CD4-positive, alpha-beta T cell treated with Interleukin-15 for 4 hours (primary cell): Measurements from ENCODE around the gene CBL.

ENCODE experiments used
- DNase-seq: peaks from one replicate; pipeline ENCODE4 v3.0.0-alpha.2; 2020; ENCODE audit warnings: low spot score

The CBL gene

GRCh38 chr11:119267645-119268044, 61.5 kb downstream of the CBL start:
- no peak for DNase-seq

DNA sequence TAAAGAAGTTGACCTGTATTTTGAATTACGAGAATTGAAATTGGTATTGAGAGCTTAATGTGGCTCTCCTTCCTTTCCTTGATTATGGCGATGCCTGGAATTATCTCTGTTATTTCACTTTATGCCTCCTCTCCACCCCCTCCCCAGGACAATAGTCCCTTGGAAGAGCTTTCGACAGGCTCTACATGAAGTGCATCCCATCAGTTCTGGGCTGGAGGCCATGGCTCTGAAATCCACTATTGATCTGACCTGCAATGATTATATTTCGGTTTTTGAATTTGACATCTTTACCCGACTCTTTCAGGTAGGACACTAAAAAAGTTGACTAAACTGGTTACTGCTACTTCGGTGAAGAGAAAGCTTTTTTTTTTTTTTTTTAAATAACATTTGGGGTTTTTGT, 67.6 kb downstream of the CBL start:
- no peak for DNase-seq

- DNase-seq: no peak
Measured at GRCh38 chr11:119277660-119278059, 71.5 kb downstream of the CBL start.

DNA sequence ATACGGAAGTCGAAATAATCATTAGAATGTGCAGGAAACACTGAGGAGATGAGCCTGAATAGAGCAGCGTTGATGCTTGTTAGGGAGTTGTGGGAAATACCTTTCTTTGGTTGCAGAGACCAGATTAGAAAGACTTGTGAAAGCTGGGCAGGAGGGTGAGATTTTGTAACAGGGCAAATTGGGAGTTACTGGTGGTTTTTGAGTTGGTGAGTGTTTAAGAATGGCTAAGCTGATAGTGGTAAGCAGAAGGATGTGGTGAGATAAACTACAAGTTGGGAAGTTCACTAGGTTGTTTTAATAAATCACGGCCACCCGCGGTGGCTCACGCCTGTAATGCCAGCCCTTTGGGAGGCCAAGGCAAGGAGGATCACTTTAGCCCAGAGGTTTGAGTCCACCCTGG, 76.4 kb downstream of the CBL start:
- no peak for DNase-seq

DNA sequence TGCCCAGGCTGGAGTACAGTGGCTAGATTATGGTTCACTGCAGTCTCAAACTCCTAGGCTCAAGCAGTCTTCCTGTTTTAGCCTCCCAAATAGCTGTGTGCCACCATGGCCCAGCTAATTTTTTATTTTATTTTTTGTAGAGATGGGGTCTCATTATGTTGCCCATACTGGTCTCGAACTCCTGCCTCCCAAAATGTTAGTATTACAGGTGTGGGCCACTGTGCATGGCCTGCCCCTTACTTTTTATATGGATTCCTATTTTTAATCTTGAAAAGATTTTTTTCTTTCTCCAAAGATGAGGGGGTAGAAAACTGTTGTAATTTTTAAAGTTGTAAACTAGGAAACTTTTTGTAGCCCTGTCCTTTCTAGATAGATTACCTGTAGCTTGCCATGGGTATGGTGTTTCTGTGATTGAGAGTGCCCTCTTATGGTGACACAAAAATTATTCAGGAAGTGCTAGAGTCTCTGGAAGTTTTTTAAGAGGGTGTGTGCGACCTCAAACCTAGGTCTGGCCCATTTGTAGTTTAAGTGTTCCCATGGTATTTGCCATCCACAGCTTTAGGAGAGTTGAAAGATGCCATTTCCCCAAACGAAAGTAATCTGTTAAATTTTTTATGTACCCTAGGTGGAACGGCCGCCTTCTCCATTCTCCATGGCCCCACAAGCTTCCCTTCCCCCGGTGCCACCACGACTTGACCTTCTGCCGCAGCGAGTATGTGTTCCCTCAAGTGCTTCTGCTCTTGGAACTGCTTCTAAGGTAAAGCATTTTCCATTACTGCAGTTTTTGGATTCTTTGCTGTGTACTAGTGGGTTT, 78.4 kb downstream of the CBL start:
- DNase-seq: peak; percentile 61

GRCh38 chr11:119285431-119285830, 79.3 kb downstream of the CBL start:
- DNase-seq: no peak

DNA sequence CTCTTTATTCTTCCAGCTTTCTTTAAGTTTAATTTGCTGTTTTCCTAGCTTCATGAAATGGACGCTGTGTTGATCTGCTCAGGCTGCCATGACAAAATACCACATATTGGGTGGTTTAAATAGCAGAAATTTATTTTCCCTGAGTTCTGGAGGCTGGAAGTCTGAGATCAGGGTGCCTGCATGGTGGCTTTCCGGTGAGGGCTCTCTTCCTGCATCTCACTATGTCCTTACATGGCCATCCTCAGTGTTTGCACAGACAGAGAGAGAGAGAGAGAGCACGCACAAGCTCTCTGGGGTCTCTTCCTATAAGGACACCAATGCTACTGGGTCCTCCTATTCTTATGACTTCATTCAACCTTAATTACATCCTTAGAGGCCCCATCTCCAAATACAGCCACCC, 82.1 kb downstream of the CBL start:
- no peak for DNase-seq

- DNase-seq: no peak
Measured at GRCh38 chr11:119290894-119291497, 84.9 kb downstream of the CBL start.

GRCh38 chr11:119293461-119293860, 87.3 kb downstream of the CBL start:
- DNase-seq: no peak

DNA sequence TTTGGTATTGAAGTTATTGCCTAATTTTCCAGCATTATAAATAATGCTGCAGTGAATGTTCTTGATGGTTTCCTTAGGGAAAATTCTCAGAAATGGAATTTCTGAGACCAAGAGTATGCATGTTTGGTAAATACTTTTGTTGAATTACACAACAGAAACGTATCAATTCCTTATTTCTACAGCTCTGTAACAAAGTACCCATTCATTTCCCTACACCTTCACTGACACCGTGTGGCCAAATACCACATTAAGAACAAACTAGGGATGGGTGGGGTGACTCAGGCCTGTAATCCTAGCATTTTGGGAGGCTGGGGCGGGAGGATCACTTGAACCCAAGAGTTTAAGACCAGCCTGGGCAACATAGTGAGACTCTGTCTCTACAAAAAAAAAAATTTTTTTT, 89.0 kb downstream of the CBL start:
- DNase-seq: no peak

- DNase-seq: no peak
Measured at GRCh38 chr11:119297938-119298337, 91.8 kb downstream of the CBL start.

GRCh38 chr11:119298726-119299125, 92.6 kb downstream of the CBL start:
- DNase-seq: no peak

DNA sequence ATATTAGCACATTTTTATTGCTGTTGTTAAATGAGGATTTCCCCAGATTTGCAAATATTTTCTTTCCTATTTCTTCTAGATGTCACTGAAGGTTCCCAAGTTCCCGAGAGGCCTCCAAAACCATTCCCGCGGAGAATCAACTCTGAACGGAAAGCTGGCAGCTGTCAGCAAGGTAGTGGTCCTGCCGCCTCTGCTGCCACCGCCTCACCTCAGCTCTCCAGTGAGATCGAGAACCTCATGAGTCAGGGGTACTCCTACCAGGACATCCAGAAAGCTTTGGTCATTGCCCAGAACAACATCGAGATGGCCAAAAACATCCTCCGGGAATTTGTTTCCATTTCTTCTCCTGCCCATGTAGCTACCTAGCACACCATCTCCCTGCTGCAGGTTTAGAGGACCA, 93.3 kb downstream of the CBL start:
- DNase-seq: no peak

GRCh38 chr11:119300198-119300964, 94.2 kb downstream of the CBL start:
- no peak for DNase-seq

DNA sequence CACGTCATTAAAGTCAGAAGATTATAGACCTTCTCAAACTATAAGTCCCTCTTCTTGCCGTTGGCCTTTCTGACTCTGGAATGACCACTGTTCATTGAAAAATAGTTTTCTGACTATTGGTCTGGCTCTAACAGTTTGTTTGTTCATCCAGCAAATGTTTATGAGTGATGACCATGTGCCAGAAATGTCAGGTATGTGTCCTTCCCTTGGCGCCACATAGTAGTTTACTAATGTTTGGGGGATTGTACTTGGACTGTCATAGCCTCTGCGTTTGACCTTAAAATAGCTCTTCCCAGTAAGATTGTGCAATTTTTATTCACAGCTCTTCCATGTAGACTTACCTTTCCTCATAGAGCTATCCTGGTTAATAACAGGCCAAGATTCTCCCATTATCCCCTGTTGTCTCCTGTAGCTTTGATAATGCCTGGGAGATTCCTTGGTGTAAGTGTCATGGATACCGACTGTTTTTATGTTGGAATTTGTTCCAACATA, 97.1 kb downstream of the CBL start:
- no peak for DNase-seq

DNA sequence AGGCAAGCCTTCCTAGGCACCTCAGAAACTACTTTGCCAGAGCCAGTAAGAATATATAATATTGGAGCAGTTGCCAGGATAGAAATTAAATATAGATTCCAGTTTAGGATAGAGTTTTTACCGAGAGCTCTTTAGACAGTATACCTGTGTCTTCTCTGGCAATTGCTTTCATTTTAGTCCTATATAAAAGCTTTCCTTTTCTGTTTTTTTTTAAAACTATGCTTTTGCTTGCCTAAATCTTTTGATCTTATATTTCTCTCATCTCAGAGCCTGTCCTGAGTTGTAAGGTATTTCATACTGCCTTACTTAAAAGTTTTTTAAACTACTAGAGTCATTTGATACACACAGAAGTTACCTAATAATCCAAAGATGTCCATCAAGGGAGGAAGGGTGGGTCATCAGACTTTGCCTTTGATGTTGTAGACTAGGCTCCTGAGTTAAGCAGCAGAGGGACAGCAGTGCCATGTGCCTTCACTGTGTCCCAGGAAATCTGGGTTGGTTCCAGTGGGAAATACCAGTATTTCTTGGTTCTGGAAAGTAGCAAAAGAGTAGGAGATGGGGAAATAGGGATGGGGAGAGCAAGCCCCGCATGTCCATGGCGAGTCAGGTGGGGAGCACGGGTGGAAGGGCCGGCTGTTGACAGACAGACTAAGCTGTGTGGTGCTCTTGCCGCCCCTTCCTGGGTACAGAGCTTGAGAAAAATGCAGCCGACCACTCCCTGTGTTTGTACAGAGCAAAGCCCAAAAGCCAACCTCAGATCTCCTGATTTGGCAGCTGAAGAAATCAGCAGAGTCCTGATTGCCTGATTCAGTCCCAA, 99.6 kb downstream of the CBL start:
- no peak for DNase-seq

GRCh38 chr11:119306373-119306890, 100.3 kb downstream of the CBL start:
- no peak for DNase-seq

- DNase-seq: no peak
Measured at GRCh38 chr11:119307219-119307618, 101.1 kb downstream of the CBL start.

- no peak for DNase-seq
Measured at GRCh38 chr11:119307974-119308373, 101.8 kb downstream of the CBL start.

- DNase-seq: no peak
Measured at GRCh38 chr11:119309411-119309810, 103.3 kb downstream of the CBL start.

GRCh38 chr11:119309953-119310681, 104.0 kb downstream of the CBL start:
- no peak for DNase-seq
